GM20000 (cell line): ENCODE data around the gene USH2A.

Source experiments
- DNase-seq: peaks from one replicate; pipeline ENCODE4 v3.0.0; 2012; ENCODE audit warnings: low spot score
- CTCF ChIP-seq: IDR thresholded peaks from 2 replicates; pipeline ENCODE4 v1.5.1; 2012; ENCODE audit warnings: mild to moderate bottlenecking, control low read depth; ENCODE audit errors: extremely low read depth, missing control alignments

USH2A gene

DNA sequence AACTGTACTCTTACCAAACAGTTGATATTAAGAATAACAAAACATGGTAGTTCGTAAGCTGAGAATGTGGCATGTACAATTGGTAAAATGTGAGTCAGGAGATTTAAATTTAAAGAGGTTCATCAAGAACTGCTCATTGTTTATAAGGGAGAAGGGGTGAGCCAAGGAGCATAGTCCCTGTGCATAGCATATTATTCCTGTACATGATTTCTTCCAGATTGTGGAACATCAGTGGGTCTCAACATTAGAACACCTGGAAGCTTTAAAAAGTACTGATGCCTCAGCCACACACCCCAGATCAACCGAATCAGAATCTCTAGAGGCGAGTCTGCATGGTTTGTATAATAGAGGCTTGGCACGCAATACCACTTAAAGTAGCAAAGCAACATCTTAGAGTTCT lies 800.1 kb downstream of the USH2A start:
- no peak for TF ChIP-seq CTCF
- no peak for DNase-seq

DNA sequence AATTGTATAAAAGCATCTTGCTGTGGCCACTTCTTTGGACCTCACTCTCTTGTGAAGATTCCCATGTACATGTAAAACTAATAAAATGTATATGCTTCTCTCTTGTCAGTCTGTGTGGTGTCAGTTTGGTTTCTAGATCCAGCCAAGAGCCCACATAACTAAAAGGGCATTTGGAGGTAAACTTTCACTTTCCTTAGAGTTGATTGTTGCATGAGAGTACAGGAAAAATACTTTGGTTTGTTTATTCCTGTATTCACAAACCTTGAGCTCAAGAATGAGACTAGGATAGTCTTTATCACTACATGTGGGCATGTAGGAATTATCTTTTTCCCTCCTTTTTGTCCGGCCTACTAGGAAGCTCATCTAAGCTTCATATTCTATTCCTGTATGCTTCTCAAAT lies 805.3 kb downstream of the USH2A start:
- no peak for DNase-seq
- TF ChIP-seq CTCF = no peak

DNA sequence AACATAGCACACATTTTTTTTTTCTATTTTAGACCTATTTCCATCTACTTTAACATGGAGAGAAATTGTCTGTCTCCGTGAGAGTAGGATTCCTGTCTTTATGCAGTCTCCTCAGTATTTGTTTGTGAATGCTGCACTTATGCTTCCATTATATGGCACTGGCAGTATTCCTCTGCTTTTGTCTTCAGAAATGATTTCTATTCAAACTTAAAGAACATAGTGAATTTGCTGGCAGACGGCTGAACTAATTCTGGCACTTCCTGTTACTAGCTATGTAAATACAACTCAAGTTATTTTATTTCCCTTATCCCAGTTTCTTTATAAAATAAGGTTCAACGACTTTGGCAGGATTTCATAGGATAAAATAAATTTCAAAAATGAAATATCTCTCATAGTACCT lies 810.9 kb downstream of the USH2A start:
- no peak for TF ChIP-seq CTCF
- DNase-seq = no peak

DNA sequence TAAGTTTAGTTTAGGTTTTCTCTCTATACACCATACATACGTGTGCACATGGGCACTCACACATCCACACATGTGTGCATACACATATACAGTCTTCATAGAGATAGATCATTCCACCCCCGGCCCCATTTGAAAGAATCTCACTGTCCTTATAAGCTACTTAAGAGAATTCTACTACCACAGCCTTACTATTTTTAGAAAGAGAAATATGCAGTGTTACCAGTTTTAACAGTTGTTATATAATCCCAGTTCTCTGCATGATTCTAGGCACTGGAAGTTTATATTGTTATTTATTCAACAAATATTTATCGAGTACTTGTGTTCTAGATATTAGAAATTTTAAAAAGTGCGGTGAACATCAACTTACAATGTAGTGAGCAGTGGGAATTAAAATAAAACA lies 814.6 kb downstream of the USH2A start:
- no peak for TF ChIP-seq CTCF
- DNase-seq = no peak

GRCh38 chr1:215607412-215607811 lies 815.8 kb downstream of the USH2A start:
- no peak for TF ChIP-seq CTCF
- DNase-seq = no peak

GRCh38 chr1:215606564-215607168 lies 816.6 kb downstream of the USH2A start:
- DNase-seq = peak; percentile 8
- no peak for TF ChIP-seq CTCF

DNA sequence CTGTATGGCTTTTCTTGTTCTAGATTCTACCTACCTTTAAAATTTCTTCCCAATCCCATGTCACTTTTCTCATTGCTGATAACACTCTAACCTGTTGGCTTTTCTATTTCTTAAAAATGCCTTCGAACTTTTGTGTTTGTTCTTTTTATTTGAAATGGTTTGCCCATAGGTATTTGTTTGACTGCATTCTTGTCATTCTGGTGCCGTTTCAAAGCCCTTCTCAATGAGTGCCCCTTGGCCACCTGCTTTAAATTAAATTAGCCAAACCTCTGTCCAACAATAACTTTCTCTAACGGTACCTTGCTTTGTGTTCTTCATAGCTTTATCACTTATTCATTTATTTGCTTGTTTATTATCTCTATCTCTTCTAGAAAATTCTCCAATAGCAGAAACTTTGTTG lies 817.2 kb downstream of the USH2A start:
- no peak for DNase-seq
- TF ChIP-seq CTCF = no peak
